22Rv1 (cell line): Measurements from ENCODE around the gene DUXB.
A peak's percentile ranks its signal among the peaks of the same experiment; 100 is the strongest.

Experiments
- H3K27ac ChIP-seq: fragments of 450-650 bp; 2 replicates; pipeline ENCODE4 v1.5.1; 2017
- CTCF ChIP-seq: fragments of 450-650 bp; IDR thresholded peaks from 2 replicates; pipeline ENCODE4 v1.5.1; 2017; ENCODE audit warnings: mild to moderate bottlenecking
- ZFX ChIP-seq: fragments of 450-650 bp; IDR thresholded peaks from 2 replicates; pipeline ENCODE4 v1.6.1; 2017; ENCODE audit warnings: antibody characterized with exemption, borderline replicate concordance

DUXB gene

GRCh38 chr16:75702242-75702641 lies 981 bp upstream of the DUXB start:
- TF ChIP-seq CTCF (no peak), ZFX (no peak)
- H3K27ac ChIP-seq = no peak overlapping the region

- no peak for TF ChIP-seq CTCF
- TF ChIP-seq ZFX = no peak
- H3K27ac ChIP-seq = no peak overlapping the region
Measured at GRCh38 chr16:75697571-75697970, 3.7 kb downstream of the DUXB start.

GRCh38 chr16:75695708-75696107 lies 5.6 kb downstream of the DUXB start:
- TF ChIP-seq ZFX (no peak), CTCF (peak; percentile 54)
- no peak overlapping the region; the same call in 1 of the 2 replicates for H3K27ac ChIP-seq

GRCh38 chr16:75687361-75687760 lies 13.9 kb downstream of the DUXB start:
- H3K27ac ChIP-seq = no peak overlapping the region
- TF ChIP-seq CTCF = no peak
- no peak for TF ChIP-seq ZFX

GRCh38 chr16:75682308-75682707 lies 19.0 kb downstream of the DUXB start:
- no peak overlapping the region for H3K27ac ChIP-seq
- no peak for TF ChIP-seq CTCF

GRCh38 chr16:75679366-75679765 lies 21.9 kb downstream of the DUXB start:
- H3K27ac ChIP-seq = no peak overlapping the region
- TF ChIP-seq ZFX (no peak), CTCF (no peak)

- no peak within 1 kb of the TSS for H3K27ac ChIP-seq
- no peak for TF ChIP-seq CTCF
- TF ChIP-seq ZFX = no peak
Measured at GRCh38 chr16:75676909-75677308, 24.4 kb downstream of the DUXB start, which contains the start of gene CPHXL2. Gene CPHXL2 (minus strand): TSS chr16:75677009. CDS start chr16:75676999, 10 bp downstream.
